GM19193 (cell line): Measurements from ENCODE around the gene ATP2B2.

Experiments used
- POLR2A ChIP-seq: IDR thresholded peaks from 4 replicates; pipeline ENCODE4 v1.6.1; 2011; ENCODE audit not compliant: insufficient read depth, insufficient read length; ENCODE audit errors: extremely low read depth

ATP2B2 gene

DNA sequence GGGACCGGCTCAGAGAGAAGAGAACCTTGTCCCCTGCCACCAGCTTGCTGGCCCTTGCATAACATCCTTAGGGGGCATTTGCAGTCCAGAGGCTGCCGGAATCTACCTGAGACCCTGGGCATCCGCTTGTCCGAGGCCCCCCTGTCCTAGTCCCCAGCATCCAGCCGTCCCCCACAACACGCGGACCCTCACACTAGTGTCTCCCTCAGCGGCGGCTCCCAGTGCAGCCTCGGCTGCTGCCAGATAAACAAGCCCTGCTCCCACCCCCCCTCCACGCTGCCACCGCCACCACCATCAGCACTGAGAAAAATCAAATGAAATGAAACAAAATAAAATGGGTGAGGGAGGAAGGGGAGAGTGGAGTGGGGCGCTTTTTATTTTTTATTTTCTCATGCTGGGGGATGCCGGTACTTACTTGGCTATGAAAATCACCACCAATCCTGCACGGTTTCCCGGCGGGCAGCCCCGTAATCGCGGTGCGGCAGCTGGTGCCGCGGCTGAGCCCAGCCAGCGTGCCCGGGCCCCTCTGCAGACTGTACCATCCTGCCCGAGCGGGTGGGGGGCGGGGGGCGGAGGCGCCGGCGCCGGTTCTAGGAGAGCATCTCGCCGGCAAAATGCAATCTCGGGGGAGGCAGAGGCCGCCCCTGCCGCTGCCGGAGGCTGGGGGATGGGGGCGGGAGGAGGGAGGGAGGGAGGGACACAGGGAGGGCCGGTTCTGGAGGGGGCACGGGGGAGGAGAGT, at the start of gene ATP2B2:
TSS of gene ATP2B2 (minus strand) at position 537 of the 741 bp plus-strand sequence. CDS start 56,043 bp downstream, outside the sequence.
- no peak for TF ChIP-seq POLR2A

DNA sequence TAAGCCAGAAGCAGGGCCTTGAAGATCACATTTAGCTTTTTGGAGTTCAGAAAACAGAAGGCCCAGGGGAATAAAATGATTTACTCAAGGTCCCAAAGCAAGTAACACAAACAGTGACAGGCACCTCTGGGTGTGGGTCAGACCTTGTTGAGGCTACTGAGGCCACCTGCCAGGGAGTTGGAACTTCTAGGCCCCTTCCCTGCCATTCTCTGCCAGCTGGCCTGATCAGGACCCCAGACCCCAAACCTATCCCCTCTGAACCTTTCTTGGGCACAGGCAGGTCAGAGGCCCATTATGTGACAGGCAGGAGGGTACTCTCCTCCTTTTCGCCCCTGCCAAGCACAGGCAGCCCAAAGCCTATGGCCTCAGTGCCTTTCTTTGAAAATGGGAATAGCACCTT, 49.4 kb upstream of the ATP2B2 start:
- no peak for TF ChIP-seq POLR2A

DNA sequence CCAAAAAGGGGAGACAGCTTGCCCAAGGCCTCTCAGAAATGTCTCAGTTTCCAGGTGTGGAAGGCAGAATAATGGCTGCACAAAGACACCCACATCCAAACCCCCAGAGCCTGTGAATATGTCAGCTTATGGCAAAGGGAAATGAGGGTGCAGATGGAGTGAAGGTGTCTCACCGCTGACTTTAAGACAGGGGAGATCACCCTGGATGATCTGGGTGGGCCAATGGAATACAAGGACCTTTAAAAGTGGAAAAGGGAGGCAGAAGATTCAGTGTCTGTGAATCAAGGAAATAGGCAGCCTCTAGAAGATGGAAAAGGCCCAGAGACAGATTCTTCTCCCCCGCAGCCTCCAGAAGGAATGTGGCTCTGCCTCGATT, 48.8 kb upstream of the ATP2B2 start:
- no peak for TF ChIP-seq POLR2A

DNA sequence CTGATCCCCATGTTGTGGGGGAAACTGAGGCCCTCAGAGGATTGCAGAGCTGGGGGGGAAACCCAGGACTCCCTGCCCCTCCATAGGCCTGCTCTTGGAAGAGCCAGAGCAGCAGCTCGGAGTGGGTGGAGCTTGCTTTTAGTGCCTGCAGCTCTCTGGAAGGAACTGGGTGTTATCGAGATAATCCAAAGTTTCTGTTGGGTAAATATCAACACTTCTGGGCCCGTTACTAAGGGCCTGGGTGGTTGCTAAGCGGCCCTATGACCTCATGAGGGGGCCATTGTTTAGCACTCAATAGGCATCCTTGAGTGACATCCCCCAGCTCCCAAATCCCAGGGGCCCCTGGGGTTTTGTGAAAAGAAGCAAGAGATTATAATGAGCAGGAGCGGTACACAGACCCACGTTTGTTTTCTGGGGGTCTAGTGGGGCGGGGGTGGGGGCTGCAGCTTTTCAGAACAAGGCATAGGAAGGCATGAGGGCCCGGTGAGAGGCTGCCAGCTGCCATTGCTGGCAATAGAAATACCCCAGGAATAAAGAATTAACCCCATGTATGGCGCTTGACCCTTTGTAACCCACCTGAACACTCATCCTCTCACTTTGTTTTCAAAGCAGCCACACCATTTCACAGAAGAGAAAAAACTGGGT, 48.3 kb upstream of the ATP2B2 start:
- no peak for TF ChIP-seq POLR2A

DNA sequence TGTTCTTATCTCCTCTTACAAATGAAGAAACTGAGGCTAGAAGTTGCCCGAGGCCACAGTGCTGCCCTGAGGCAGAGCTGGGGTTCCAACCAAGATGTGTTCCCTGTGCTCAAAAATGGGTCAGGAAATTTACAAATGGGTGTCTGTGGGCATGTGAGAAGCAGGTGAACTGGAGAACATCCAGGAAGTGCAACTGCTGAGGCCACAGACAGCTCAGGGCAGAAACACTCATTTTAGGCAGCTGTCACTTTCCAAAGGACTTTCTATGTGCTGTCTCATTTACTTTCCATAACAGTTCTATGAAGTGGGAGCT, 47.2 kb upstream of the ATP2B2 start:
- TF ChIP-seq POLR2A = no peak

DNA sequence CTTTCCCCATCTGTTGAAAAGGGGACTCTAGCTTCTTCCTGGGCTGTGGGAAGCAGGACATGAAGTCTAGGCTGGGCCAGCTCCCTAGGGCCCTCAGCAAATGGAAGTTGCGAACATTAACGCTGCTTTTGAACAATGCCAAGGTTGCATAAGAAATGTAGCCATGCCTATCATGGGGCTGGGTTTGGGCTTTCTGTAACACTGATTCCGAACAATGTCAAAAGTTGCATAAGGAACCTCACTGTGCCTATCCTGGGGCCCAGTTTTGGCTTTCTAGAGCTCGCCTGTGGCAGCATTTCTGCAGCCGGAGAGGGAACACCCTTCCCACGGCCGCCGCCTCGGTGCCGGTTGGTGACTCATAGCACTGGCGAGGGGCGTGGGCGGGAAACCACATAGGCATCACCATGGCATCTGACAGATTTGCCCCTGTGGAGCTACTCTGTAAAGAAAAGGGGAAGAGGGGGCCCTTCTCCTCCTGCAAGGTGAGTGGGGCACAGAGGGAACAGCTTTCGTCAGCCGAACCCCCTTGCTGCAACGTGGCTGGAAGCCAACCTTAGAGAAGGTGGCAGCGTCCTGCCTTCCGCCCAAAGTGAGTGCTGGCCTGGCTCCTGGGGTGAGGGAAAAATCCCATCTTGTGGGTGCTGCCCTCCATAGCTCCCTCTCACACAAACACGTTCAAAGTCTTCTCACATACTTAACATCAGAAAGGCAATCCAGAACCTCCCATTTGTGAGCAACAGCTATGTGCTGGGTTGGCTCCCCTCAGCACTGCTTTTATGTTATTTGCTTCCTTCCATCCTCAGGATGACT, 46.6 kb upstream of the ATP2B2 start:
- TF ChIP-seq POLR2A = no peak

DNA sequence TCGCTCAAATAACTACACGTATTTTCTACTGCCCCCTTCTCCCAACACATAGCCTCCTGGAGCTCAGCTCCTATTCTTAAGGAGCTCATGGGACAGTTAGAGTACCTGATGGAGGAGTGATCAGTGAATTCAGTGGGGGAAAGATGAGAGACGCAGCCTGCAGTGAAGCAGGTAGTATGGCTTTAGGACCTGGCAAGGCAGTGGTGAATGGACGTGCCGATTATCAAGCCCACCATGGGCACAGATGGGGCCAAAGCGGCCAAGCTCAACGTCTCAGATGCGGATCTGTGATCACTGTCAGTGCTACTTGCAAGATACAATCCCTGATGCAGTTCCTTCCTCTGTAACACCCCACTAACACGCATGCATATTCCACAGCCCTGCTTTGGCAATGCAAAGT, 45.8 kb upstream of the ATP2B2 start:
- no peak for TF ChIP-seq POLR2A

DNA sequence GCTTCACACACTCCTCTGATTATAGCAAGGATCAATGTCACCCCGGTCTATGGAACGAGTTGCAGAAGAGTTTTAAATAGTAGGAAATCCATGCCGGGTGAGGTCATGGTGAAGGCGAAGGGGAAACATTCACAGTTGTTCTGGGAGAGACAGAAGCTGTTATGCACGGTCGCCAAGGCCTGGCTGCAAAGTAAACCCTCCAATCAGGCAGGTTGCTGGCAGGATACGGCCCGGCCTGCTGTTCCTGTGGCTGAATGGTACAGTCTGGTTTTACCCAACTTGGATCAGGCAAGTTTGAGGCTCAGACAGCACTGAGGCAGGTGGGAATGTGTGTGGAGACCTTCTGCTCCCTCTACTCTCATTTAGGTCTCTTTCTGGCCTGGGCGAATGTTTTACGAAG, 45.3 kb upstream of the ATP2B2 start:
- TF ChIP-seq POLR2A = no peak

DNA sequence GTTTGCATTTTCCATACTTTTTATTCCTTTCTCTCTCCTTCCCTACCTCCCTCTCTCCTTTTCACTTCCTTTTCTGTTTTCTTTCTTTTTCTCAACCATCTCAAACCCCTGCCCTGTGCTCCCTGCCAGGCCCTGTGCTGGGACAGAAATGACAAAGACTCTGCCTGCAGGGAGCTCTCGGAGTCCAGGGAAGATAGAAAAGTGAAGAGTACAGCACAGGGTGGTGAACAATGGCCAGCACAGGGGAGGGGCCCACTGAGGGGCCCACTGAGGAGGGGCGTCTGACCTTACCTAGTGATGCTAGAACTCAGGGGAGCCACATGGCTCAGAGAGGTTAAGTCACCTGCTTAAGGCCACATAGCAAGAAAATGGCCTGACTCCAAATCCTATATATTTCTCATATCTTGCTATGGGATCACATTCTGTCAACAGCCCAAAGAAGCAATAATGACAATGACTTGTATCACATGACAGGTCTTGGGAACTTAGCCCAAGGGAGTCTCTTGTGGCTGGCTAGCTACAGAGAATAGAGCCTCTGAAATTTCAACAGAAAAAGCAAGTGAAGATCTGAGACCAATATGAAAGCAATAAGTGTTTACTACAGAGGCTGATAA, 44.3 kb upstream of the ATP2B2 start:
- TF ChIP-seq POLR2A = no peak

DNA sequence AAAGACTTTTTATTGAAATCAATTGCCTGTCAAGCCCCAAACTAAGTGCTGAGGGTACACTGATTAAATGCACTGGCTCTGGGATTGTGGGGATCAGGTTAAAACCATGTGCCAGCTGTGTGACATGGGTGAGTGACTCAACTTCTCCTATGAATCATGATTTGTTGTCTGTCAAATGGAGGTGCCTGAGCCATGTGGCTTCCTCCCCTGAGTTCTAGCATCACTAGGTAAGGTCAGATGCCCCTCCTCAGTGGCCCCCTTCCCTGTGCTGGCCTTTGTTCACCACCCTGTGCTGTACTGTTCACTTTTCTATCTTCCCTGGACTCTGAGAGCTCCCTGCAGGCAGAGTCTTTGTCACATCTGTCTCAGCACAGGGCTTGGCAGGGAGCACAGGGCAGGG, 43.6 kb upstream of the ATP2B2 start:
- TF ChIP-seq POLR2A = no peak

DNA sequence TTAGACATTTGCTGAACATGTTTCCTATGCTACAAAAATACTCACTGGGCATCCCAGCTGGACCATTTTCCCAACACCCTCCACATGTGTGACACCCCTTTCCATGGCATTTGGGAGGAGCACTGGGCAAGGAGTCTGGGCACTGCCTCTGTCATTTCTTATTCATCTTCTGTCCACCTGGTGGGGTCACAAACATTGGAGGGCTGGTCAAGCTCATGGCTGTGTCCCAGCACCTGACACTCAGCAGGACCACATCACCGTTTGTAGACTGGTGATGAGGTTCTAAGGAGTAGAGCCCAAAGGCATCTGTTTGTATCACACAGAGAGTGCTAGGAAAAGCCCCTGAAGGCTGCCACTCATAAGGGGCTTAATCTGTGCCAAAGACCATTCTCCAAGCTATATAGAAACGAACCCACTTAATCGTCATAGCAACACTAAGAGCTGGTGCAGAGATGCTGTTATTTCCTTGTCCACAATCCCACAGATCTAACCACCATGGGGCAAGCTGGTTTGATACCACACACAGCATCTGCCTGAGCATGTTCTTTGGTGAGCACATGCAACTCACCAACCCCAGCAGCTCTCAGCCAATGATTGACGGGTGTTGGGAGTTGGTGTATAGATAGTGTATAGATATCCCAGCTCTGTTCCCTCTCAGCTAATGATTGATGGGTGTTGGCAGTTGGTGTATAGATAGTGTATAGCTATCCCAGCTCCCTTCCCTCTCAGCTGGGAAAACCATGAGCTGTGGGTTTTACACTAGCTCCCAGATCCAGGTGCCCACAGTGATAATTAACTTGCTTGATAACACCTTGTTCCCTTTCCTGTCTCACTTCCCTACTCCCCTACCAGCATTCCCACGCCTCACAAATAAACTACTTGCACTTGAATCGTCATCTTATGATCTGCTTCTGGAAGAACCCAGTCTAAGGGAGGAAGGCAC, 42.7 kb upstream of the ATP2B2 start:
- TF ChIP-seq POLR2A = no peak

DNA sequence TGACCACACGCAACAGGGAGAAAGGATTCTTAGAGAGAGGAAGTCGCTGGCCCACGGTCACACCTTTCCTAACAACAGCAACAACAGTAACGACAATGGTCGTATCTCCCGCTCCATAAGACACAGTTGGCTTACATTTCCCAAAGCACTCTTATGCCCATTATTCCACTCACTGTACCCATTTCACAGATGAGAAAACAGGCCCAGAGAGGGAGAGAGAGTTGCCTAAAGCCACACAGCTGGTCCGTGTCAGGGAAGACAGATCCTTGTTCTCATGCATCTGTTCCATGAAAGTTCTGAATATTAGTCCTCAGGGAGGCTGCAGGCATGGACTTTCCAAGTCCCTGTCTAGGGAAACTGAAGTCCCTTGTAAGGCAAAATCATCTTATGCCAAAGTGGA, 42.0 kb upstream of the ATP2B2 start:
- no peak for TF ChIP-seq POLR2A

DNA sequence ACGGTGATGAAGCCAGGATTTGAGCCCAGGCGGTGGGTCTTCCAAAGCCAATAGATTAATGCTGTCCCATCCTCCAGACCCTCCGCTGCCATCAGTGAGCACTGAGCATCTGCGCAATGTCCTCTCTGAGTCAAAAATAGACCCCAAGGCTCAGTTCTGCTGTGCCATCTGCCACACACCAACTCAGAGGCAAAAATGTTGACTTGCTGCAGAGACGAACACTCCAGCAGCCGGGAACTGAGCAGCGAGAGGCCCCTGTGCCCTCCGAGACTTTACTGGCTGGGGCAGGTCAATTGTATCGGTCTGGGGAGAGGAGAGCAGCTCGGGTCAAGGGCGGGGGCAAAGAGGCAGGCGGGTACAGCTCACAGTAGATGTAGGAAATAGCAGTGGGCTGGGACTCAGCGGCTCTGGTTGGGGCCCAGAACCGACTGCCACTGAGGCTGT, 41.5 kb upstream of the ATP2B2 start:
- TF ChIP-seq POLR2A = no peak

DNA sequence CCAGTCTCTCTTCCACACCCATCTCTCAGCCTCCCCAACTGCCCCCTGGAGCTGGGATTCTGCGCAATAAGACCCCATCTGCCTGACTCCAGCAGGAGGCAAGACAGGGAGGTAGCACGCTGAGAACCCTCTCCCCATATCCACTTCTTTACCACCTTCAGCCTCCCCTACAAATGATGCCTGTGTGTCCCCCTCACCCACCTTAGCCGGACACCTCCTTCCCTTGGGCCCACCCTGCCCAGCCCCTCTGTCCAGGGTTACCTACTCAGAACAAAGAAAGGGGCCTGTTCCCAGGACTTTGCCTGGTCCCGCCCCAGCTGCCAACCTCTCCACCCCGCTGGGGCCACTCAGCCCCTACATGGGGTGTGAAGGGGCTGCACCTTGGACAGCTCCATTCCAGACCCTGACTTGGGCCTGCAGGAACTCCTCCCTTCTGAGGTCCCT, 40.8 kb upstream of the ATP2B2 start:
- TF ChIP-seq POLR2A = no peak
